ENCODE data around the gene IMPDH1. TPM values are rescaled to one million over a fixed set of nuclear protein-coding genes. Genes with fewer than 3 reads are reported as not detected.

The IMPDH1 gene
- total RNA-seq, 1 donor from 2014 or later = 53.4 TPM

DNA sequence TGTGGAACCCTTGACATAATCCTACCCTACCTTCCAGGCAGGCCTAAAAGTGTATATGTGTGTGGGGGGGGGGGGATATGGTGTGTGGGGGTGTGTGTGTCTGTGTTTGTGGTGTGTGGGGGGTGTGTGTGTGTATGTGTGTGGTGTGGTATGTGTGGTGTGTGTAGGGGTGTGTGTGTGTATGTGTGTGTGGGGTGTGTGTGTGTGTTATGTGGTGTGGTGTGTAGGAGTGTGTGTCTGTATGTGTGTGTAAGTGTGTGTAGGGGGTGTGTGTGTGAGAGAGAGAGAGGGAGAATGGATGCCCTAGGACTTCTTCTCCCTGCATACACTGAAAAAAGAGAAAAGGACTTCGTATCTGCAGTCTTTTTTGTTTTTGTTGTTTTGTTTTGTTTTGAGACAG, 12.3 kb upstream of the IMPDH1 start:
- Histone ChIP-seq H3K36me3 (ENCODE audit: control insufficient read depth, insufficient read depth, low read length) (no peaks in the 10 kb centered on the region), H3K27me3 (ENCODE audit: control insufficient read depth, insufficient read depth, low read length) (no peaks in the 10 kb centered on the region), H3K4me3 (ENCODE audit: low read depth, low read length) (no peak overlapping the region)
- FAIRE-seq (no peak), DNase-seq (ENCODE audit: low read depth) (no peak)
- no peak for TF ChIP-seq CTCF (IDR thresholded peaks at IDR 0.05; ENCODE audit: insufficient read depth, low read length, severe bottlenecking)

GRCh38 chr7:128421384-128421783, 11.6 kb upstream of the IMPDH1 start:
- no peak overlapping the region for H3K4me3 ChIP-seq (ENCODE audit: low read depth, low read length)
- H3K27me3 ChIP-seq (ENCODE audit: control insufficient read depth, insufficient read depth, low read length) = no peaks in the 10 kb centered on the region
- no peak for TF ChIP-seq CTCF (IDR thresholded peaks at IDR 0.05; ENCODE audit: insufficient read depth, low read length, severe bottlenecking)
- no peaks in the 10 kb centered on the region for H3K36me3 ChIP-seq (ENCODE audit: control insufficient read depth, insufficient read depth, low read length)
- FAIRE-seq = no peak
- DNase-seq (ENCODE audit: low read depth) = no peak

- Histone ChIP-seq H3K27me3 (ENCODE audit: control insufficient read depth, insufficient read depth, low read length) (no peaks in the 10 kb centered on the region), H3K36me3 (ENCODE audit: control insufficient read depth, insufficient read depth, low read length) (no peaks in the 10 kb centered on the region), H3K4me3 (ENCODE audit: low read depth, low read length) (no peak overlapping the region)
- TF ChIP-seq CTCF (IDR thresholded peaks at IDR 0.05; ENCODE audit: insufficient read depth, low read length, severe bottlenecking) = no peak
- FAIRE-seq = no peak
- no peak for DNase-seq (ENCODE audit: low read depth)
Observed at GRCh38 chr7:128420773-128421172, 11.0 kb upstream of the IMPDH1 start.

DNA sequence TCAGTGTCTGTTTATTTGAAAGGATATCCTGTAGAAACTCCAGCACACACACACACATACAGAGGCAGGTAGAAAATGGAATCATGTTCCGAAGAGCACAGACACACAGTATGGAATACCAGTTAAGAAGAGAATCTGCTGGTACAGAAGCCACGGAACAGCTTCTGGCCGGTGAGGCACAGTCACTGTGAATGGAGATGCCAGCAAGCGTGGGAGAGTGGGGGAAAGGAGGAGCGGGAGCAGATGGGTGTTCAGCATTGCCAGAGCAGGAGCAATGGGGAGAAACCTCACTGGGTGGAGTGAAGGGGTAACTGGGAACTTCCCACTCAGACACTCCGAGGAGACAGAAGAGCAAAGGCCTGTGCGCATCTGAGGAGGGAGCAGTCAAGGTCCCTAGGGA, 9.5 kb upstream of the IMPDH1 start:
- DNase-seq (ENCODE audit: low read depth) (no peak), FAIRE-seq (no peak)
- Histone ChIP-seq H3K36me3 (ENCODE audit: control insufficient read depth, insufficient read depth, low read length) (no peaks in the 10 kb centered on the region), H3K27me3 (ENCODE audit: control insufficient read depth, insufficient read depth, low read length) (no peaks in the 10 kb centered on the region), H3K4me3 (ENCODE audit: low read depth, low read length) (no peak overlapping the region)
- no peak for TF ChIP-seq CTCF (IDR thresholded peaks at IDR 0.05; ENCODE audit: insufficient read depth, low read length, severe bottlenecking)

- no peaks in the 10 kb centered on the region for H3K36me3 ChIP-seq (ENCODE audit: control insufficient read depth, insufficient read depth, low read length)
- FAIRE-seq (no peak), DNase-seq (ENCODE audit: low read depth) (no peak)
- H3K4me3 ChIP-seq (ENCODE audit: low read depth, low read length) = no peak overlapping the region
- no peak for TF ChIP-seq CTCF (IDR thresholded peaks at IDR 0.05; ENCODE audit: insufficient read depth, low read length, severe bottlenecking)
- no peaks in the 10 kb centered on the region for H3K27me3 ChIP-seq (ENCODE audit: control insufficient read depth, insufficient read depth, low read length)
Observed at GRCh38 chr7:128417071-128417470, 7.3 kb upstream of the IMPDH1 start.

- FAIRE-seq = no peak
- Histone ChIP-seq H3K4me3 (ENCODE audit: low read depth, low read length) (no peak overlapping the region), H3K27me3 (ENCODE audit: control insufficient read depth, insufficient read depth, low read length) (no peaks in the 10 kb centered on the region), H3K36me3 (ENCODE audit: control insufficient read depth, insufficient read depth, low read length) (no peaks in the 10 kb centered on the region)
- no peak for DNase-seq (ENCODE audit: low read depth)
- TF ChIP-seq CTCF (IDR thresholded peaks at IDR 0.05; ENCODE audit: insufficient read depth, low read length, severe bottlenecking) = no peak
Observed at GRCh38 chr7:128415217-128415785, 5.5 kb upstream of the IMPDH1 start.
